Cardiac ventricle fibroblast (primary cell): ENCODE results near the gene BPIFB3. TPM values are rescaled to one million over a fixed set of nuclear protein-coding genes. Genes with fewer than 3 reads are reported as not detected.

Experiments used
- total RNA-seq: library from RNA; depleted of rRNA; stranded (reverse); fragments of >200 nt; gene quantifications from 2 replicates; pipeline ENCODE4 v1.2.3, GENCODE V29; 2015

The BPIFB3 gene, protein sequence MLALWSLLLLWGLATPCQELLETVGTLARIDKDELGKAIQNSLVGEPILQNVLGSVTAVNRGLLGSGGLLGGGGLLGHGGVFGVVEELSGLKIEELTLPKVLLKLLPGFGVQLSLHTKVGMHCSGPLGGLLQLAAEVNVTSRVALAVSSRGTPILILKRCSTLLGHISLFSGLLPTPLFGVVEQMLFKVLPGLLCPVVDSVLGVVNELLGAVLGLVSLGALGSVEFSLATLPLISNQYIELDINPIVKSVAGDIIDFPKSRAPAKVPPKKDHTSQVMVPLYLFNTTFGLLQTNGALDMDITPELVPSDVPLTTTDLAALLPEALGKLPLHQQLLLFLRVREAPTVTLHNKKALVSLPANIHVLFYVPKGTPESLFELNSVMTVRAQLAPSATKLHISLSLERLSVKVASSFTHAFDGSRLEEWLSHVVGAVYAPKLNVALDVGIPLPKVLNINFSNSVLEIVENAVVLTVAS
- not detected in 2 replicates for total RNA-seq

DNA sequence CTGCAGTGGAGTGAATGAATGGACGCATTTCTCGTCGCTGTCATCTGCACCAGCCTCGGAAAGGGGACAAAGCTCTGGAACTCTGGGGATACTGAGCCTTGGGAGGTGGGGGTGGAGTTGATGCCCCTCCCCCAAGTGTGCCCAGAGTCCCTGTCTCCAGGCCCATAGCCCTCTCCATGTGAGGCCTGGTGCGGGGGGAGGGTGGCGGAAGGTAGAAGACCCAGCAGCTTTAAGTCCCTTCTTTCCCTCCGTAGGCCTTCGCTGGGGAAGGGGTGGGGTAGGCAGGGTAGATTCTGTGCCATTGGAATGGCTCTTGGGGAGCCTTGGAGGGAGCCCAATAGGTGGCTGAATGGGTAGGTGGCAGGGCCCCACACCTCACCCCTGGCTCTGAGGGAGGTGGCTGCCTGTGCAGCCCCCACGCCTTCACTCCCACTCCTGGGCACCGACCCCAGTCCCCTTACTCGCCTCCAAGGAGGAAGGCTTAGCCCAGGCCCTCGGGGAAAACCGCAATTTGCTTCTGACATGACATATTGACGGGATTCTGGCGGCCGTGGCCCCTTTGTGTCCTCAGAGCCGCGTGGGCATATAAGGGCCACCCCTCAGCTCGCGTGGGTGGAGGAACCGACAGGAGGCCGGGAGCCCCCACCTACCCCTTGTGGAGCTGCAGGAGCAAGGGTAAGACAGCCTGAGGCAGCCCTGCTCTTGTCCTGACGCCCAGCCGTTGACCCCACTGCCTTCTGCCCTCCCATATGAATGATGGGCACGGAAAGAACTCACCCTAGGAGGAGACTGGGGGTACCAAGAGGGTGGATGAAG, at the start of gene BPIFB3:
TSS of gene BPIFB3 (plus strand) at position 613 of the 816 bp plus-strand sequence. CDS start 1,533 bp downstream, outside the sequence.

DNA sequence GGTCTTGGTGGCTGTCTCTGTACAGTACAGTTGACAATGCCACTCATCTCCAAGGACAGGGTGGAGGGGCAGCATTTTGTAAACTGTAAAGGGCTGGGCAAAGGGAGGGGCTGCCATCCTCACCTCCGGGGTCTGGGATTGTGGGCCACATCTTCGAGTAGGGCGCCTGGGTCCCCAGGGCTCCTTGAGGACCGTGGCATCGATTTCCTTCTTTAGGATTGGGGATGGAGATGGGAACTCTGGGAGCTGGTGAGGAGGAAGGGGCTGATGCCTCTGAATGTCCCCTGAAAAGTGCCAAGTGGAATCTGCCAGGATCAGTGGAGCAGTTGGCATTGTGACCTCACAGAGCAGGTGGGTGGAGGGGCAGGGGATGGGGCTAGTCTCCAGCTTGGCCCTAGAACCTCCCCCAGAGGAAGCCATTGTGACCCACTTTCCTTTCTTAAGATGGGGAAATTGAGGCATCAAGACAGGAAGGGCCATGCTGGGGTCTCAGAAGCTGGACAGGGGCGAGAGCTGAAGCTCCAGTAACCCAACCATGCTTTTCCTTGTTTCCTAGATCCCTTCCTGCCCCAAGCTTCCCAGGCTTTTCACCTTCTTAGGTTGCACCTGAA, 49.5 kb upstream of the BPIFB3 start, which contains the start of gene SUN5:
TSS of gene SUN5 (minus strand) at position 293 of the 611 bp plus-strand sequence. CDS start at position 200, 93 bp downstream.

DNA sequence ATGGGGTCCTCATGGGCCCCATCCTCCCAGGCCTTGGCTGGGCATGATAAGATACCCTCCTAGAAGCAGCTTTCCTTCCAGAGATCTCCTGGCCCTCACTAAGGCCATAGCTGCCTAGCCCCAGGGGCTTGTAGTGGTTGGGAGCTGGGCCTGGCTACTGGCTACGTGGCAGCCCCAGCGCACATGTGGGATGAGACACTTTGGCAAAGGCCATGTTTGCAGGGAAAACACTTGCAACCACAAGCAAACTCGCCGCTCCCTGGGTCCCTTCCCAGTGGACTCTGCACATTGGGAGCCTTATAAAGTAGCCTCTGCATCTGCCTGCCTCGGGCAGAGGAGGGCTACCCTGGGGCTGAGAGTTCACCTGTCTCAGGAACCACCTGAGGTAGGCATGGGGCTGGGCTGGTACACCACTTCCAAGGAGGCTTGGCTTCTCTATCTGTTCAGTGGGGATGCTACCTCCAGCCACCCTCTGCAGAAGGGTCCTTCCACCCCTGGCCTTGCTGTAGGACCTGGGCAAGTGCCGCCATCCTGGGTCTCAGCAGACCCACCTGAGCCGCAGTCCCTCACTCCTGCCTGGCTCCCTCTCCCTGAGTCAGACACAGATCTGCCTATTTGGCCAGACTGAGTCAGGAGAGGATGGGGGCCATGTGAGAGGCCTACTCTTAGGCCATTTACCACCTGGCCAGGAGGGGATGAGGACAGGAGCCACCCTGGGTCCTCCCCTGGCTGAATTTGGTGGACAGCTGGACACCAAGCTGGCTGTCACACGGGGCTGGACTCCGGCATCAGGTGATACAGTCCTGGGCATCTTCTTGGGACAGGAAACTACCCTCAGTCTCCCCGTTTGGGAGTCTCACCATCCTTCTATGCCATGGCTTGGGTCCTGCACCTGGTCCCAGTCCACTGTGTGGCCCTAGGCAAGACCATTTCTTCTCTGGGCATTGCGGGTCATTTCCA, 46.0 kb upstream of the BPIFB3 start, which contains the start of gene BPIFB2:
TSS of gene BPIFB2 (plus strand) at position 329 of the 960 bp plus-strand sequence. CDS start 871 bp downstream, outside the sequence.

DNA sequence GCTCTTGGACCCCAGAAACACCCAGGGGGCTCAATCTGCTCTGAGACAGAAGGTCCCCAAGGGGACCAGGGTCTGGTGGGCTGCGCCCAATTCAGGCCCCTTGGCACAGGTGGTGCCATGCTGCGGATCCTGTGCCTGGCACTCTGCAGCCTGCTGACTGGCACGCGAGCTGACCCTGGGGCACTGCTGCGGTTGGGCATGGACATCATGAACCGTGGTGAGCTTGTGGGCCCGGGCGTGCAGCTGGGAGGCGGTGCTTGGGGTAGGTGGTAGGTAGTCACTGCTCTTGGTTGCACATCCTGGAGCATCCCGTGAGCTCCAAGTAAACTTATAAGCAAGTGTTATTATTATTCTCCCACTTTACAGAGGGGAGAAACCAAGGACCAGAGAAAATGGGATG, 22.2 kb upstream of the BPIFB3 start, which contains the start of gene BPIFB6:
TSS of gene BPIFB6 (plus strand) at position 118 of the 400 bp plus-strand sequence. CDS start at position 118, 0 bp downstream.

DNA sequence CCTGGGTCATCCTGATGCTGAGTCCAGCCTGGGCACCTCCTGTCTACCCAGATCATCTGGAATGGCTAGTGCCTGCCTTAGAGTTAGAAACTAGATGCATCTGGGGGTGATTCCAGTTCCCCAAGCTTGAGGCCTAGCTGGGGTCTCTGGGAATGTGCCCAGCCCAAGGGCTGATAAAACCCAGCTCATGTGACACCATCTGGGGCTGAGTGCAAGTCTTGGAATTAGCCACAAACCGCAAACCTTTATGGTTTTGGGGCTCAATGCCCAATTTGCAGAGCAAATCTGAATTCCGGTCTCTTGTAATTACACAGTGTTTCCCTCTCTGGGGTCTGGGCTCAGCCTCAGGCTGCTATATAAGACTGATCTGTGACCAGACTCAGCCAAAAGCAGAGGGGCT, 25.6 kb downstream of the BPIFB3 start, which contains the start of gene BPIFB4:
TSS of gene BPIFB4 (plus strand) at position 385 of the 400 bp plus-strand sequence. CDS start 1,884 bp downstream, outside the sequence.

Other genes with a start within 250 kb of the BPIFB3 start
- gene MAPRE1, start 233.9 kb upstream of the BPIFB3 start, total RNA-seq: 38.9 and 42.3 TPM in 2 replicates
- gene EFCAB8, start 195.0 kb upstream of the BPIFB3 start, total RNA-seq: not detected in 2 replicates
- not detected in 2 replicates for gene SUN5, start 49.5 kb upstream of the BPIFB3 start, total RNA-seq
- gene BPIFB2, start 46.2 kb upstream of the BPIFB3 start, total RNA-seq: not detected in 2 replicates
- gene BPIFB6, start 22.3 kb upstream of the BPIFB3 start, total RNA-seq: not detected in 2 replicates
- 0.06 and 0.24 TPM in 2 replicates for gene BPIFB4, start 25.7 kb downstream of the BPIFB3 start, total RNA-seq
- not detected in 2 replicates for gene BPIFA2, start 114.3 kb downstream of the BPIFB3 start, total RNA-seq
- gene BPIFA3, start 163.4 kb downstream of the BPIFB3 start, total RNA-seq: not detected in 2 replicates
- not detected in 2 replicates for gene BPIFA1, start 182.1 kb downstream of the BPIFB3 start, total RNA-seq
- gene BPIFB1, start 229.3 kb downstream of the BPIFB3 start, total RNA-seq: 0.50 TPM in 1 of 2 replicates, not detected in the other